Ammon's horn (tissue), 1 donor: ENCODE measurements around the gene HOXB2.

Experiments
- DNase-seq: peaks from one replicate; pipeline ENCODE4 v3.0.0-alpha.2; 2016; ENCODE audit warnings: low spot score

Gene HOXB2

GRCh38 chr17:48565925-48566710 lies 21.2 kb upstream of the HOXB2 start:
- no peak for DNase-seq

GRCh38 chr17:48565022-48565554 lies 20.2 kb upstream of the HOXB2 start:
- no peak for DNase-seq

- DNase-seq, result no peak
Observed at GRCh38 chr17:48564188-48565021, 19.5 kb upstream of the HOXB2 start.

GRCh38 chr17:48563867-48564187 lies 18.9 kb upstream of the HOXB2 start:
- no peak for DNase-seq

GRCh38 chr17:48563385-48563838 lies 18.5 kb upstream of the HOXB2 start:
- no peak for DNase-seq

GRCh38 chr17:48562934-48563333 lies 18.0 kb upstream of the HOXB2 start:
- DNase-seq, result no peak

- no peak for DNase-seq
Observed at GRCh38 chr17:48561884-48562810, 17.2 kb upstream of the HOXB2 start.

GRCh38 chr17:48559840-48560817 lies 15.2 kb upstream of the HOXB2 start:
- no peak for DNase-seq

GRCh38 chr17:48559122-48559839 lies 14.4 kb upstream of the HOXB2 start:
- no peak for DNase-seq

- DNase-seq, result no peak
Observed at GRCh38 chr17:48558831-48559121, 13.9 kb upstream of the HOXB2 start.

GRCh38 chr17:48558057-48558830 lies 13.3 kb upstream of the HOXB2 start:
- DNase-seq, result no peak

- no peak for DNase-seq
Observed at GRCh38 chr17:48556576-48557401, 11.9 kb upstream of the HOXB2 start.

- no peak for DNase-seq
Observed at GRCh38 chr17:48556229-48556575, 11.3 kb upstream of the HOXB2 start.

GRCh38 chr17:48555258-48556228 lies 10.6 kb upstream of the HOXB2 start:
- DNase-seq, result no peak

GRCh38 chr17:48554412-48555257 lies 9.7 kb upstream of the HOXB2 start:
- DNase-seq, result no peak

- DNase-seq, result no peak
Observed at GRCh38 chr17:48553826-48554225, 8.9 kb upstream of the HOXB2 start.

- DNase-seq, result no peak
Observed at GRCh38 chr17:48553190-48553547, 8.3 kb upstream of the HOXB2 start.
